Fibroblast of skin of scalp (primary cell): Measurements from ENCODE around the gene TMEM200A.

Source experiments
- DNase-seq: peaks from one replicate; pipeline ENCODE4 v3.0.0-alpha.2; 2013

TMEM200A gene

DNA sequence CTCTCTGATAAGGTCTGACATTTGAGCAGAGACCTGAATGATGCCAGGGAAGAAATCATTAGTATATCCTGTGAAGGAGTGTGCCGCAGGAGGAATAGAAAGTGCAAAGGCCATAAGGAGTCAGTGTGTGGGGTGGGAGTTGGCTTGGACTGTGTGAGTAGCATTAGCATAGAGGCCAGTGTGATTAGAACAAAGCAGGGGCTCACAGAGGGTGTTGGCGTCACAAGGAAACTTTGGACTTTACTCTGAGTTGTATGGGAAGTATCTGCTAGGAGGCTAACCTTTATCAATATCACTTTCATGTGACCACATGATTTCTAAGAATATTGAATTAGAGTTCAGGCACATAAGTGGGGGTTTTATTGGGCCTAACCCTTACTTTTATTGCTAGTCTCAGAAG, 12.1 kb downstream of the TMEM200A start:
- DNase-seq: no peak

DNA sequence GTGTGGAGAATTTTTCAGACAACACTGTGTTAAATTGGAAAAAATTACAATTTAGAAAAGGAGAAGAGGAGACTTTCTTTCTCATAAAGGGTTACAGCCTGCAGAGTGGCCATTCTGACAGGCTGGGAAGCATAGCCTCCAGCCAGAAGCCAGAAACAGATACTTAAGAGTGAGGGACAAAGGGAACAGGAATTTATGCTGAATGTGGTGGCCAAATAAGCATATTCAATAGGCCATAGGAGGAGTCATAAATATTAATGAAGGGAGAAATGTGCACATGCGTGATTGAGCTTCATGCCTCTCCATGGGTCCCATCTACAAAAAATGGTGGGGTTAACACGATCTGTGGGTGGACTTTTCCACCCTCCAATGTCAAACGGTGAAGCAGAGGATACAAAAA, 13.4 kb downstream of the TMEM200A start:
- no peak for DNase-seq

DNA sequence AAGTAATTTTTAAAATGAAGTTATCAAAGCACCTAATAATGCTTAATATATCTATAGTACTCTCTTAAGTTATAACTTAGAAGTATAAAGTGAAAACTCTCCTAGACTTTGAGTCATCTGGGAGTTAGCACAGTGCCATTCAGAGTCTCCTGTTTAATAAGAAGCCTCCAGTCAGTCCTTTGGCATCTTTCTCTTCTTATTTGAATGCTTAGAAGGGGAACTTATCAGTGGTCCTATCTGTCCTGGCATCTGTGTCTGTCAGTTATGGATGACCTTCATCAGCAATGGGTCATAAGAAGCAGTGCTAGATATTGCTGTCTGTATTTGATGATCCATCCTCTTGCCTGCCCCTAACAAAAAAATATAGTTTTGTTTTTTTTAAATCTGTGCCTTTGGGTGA, 15.2 kb downstream of the TMEM200A start:
- DNase-seq: no peak

GRCh38 chr6:130381459-130382380, 15.9 kb downstream of the TMEM200A start:
- no peak for DNase-seq

- DNase-seq: no peak
Observed at GRCh38 chr6:130382872-130383490, 17.2 kb downstream of the TMEM200A start.

GRCh38 chr6:130385064-130385695, 19.4 kb downstream of the TMEM200A start:
- peak; percentile 81 for DNase-seq

GRCh38 chr6:130389142-130389541, 23.3 kb downstream of the TMEM200A start:
- no peak for DNase-seq

DNA sequence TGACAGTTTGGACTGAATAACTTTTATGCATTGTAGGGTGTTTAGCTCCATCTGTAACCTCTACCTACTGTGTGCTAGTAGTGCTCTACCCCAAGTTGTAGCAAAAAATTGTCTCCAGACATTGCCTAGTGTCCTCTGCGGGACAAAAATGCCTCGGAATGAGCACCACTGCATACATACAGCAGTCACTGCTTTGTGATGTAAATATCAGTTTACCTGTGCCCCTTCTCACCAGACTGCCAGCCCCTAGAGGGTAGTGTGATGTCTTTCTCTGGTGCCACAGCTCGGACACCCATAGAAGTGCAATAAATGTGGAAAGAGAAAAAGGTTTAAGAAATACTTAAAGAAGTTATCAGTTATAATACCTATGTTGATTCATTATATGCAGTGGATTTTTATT, 25.1 kb downstream of the TMEM200A start:
- DNase-seq: no peak

GRCh38 chr6:130393306-130393705, 27.5 kb downstream of the TMEM200A start:
- DNase-seq: no peak

DNA sequence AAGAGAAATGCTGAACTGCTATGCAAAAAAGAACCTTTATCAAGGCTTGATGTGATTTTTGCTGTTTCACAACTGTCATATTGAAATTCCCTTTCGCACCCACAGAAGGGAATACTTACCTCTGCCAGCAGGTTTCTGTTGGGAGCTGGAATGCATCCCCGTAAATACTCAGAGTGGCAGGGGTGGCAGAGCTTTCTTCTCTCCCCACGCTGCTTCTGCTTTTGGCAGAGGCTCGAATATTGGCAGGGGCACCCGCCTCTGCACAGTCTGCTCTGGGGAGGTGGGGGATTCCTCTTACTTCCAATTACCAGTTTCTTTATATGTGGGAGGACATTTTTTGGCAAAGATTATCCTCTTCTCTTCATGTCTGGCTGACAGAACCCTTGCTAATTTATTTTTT, 28.4 kb downstream of the TMEM200A start:
- DNase-seq: no peak

GRCh38 chr6:130395164-130395563, 29.3 kb downstream of the TMEM200A start:
- DNase-seq: no peak

DNA sequence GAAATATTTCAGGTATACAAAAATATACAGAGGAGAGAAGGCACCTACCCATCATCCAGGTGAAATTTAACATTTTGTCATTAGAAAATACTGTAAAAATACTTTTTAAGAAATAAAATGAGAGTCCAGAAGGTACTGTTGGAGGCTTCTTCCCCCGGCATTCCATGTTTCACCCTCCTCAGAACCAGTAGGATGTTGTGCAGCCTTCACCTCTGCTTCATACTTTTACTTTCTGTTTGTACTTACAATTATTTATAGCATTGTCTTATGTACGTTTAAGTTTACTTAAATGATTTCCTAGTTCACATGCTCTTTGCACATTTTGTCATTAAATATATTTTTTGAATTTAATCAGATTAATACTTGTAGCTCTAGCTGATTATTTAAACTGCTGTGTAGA, 30.9 kb downstream of the TMEM200A start:
- no peak for DNase-seq

DNA sequence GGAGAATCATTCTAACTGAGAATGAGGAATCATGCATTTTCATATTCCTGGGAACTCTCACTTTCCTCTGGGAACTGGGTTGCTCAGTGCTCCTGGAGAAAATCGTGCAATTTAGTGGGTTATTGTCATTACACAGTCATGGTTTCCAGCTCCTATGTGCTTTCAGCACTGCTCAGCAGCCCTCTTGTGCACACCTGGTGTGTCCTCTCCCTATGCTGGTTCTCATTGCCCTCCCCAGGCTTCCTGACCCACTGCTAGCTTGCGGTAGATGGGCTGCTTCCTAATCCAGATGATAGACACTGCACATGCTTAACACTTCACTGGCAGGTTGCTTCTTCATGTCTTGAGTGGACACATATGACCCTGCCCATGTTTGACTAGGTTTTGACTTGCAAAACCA, 39.7 kb downstream of the TMEM200A start:
- DNase-seq: no peak

DNA sequence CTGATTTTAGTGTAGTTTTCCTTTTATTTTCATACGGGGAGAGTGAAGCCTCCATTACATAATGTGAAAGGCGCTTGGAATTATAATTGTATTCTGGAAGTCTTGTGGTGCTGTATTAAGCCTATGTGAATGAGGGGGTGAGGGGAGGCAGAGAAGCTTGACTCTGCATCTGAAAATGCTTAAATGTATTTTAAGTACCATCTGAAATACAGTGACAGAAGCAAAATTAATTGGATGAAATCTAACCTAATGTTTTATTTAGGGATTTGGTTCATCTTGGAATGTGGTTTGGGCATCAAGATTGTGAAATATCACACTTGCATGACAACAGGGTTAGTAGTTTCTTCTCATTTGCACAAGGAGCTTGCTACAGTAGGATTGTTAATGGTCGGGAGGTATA, 41.2 kb downstream of the TMEM200A start:
- peak; percentile 53 for DNase-seq

DNA sequence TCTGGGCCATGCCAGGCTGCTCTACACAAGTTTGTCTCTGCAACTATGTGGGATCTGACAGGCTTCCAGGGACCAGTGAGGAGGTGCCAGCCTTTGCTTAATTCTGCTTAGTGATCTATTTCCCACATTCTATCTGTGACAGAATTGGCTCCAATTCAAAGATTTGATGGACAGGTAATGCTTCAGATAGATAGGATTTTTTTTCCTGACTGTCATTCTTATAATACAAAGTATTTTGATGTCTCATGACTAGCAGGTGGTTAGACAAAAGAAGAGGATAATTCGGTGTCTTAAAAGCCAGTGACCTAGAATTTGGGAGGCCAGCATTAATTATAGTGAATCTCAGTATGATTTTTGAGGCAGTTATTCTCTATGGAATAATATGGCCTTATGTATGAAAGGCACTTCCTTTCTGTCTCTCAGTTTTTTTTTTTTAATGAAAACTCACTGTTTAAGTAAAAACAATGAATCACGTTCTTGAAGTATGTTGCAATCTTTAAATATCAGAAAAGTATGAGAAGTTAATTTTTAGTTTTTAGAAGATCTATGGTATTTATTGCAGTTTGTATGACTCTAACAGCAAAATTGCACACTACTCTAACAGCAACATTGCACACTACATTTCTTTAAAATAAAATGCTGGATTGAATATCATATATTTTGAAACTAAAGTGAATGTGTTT, 43.7 kb downstream of the TMEM200A start:
- DNase-seq: peak; percentile 73

GRCh38 chr6:130411481-130411880, 45.7 kb downstream of the TMEM200A start:
- no peak for DNase-seq

GRCh38 chr6:130412556-130413290, 46.9 kb downstream of the TMEM200A start:
- no peak for DNase-seq

GRCh38 chr6:130417951-130418350, 52.1 kb downstream of the TMEM200A start:
- DNase-seq: no peak

- no peak for DNase-seq
Observed at GRCh38 chr6:130420911-130421310, 55.1 kb downstream of the TMEM200A start.

DNA sequence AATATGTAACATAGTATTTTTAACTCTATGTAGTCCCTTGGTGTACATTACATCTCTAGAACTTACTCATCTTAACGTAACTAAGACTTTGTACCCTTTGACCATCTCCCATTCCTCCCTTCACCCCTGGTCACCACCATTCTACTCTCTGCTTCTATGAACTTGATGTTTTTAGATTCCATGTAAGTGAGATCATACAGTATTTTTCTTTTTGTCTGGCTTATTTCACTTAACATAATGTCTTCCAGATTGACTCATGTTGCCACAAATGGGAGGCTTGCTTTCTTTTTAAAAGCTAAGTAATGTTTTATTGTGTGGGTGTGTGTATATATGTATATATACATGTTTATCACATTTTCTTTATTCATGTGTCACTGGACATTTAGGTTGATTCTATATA, 55.8 kb downstream of the TMEM200A start:
- DNase-seq: peak; percentile 82

DNA sequence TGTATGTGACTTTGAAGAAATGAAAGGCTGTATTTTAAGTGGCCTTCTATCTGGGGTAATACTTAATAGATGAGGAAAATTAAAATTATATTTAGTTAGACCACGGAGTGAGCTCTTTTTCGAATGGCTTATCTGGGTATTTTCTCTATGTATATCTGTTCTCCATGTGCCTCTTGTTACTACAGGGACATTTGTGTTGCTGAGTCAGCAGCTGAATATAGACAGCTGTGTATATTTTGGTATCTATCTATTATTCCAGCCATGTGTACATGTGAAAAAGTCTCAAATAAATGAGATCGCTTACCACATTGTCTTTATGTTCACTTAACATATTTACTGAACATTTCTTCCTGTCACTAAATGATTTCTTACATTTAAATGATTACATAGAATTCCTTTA, 57.2 kb downstream of the TMEM200A start:
- no peak for DNase-seq

GRCh38 chr6:130424710-130425109, 58.9 kb downstream of the TMEM200A start:
- DNase-seq: no peak
